ENCODE data around the gene TMC7.

Gene TMC7

GRCh38 chr16:19008245-19009169 is 24.8 kb downstream of the TMC7 start:
- DNase-seq = peak in 21 of 42 donors; percentile 19 to 67 (median 35)
- intact Hi-C loops (cut with DNase I) = no loop called here

DNA sequence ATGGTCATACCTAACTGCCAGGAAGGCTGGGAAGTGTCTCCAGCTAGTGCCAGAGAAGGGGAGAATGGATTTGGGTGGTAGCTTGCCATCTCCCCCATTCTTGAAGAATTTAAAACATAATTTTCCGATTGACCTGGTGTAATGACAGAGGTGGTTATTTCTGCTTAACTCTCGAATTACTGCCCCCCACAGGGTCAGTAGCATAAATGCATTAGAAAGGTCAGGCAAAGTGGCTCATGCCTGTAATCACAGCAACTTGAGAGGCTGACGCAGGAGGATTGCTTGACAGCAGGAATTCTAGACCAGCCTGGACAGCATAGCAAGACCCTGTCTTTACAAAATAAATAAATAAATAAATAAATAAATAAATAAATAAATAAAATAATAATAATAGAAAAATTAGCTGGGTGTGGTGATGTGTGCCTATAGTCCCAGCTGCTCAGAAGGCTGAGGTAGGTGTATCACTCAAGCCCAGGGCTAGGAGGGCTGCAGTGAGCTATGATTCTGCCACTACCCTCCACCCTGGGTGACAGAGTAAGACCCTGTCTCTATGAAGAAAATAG is 27.5 kb downstream of the TMC7 start:
- intact Hi-C loops (cut with DNase I) = no loop called here
- no peak for DNase-seq

DNA sequence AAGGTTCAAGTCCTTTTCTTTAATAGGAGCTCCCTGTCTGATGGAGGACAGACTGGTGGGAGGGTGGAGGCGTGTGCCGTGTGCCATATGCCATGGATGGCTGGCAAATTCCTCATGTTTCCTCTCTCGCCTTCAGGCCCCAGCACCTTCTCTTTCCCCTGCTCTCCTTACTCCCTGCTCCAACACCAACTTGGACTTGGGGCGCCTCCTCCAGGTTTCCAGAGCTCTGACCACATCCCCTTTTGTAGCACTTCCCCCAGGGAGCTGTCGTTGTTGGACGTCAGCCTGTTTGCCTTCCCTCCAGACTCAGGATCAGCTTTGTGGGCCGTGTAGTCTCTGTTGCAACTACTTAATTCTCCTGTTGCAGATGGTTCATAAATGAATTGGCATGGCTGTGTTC is 30.7 kb downstream of the TMC7 start:
- DNase-seq = peak in 21 of 42 donors; percentile 9 to 58 (median 32)
- intact Hi-C loops (cut with DNase I) = no loop called here

DNA sequence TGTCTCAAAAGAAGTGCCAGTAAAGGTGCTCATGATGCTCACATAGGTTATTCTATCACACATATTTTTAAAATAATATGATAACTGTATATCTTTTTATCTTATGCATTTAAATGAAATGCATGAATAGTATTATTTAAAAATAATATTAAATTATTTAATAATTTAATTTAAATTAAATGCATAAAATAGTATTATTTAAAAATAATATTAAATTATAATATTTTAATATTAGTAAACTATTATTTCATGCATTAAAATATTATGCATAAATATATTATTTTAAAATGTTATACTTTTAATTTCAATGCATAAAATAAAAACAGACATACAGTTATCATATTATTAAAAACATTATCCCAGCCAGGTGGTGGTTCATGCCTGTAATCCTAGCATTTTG is 33.4 kb downstream of the TMC7 start:
- intact Hi-C loops (cut with DNase I) = no loop called here
- DNase-seq = no peak

DNA sequence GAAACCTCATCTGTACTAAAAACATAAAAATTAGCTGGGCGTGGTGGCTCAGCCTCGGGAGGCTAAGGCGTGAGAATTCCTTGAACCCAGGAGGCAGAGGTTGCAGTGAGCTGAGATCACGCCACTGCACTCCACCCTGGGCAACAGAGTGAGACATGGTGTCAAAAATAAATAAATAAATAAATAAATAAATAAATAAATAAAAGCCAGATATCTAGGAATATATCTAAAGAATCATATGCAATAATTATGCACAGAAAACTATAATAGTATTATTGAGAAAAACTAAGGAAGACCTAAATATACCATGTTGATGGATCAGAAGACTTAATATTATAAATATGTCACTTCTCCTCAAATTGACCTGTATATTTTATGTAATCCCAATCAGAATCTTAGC is 37.0 kb downstream of the TMC7 start:
- intact Hi-C loops (cut with DNase I) = no loop called here
- DNase-seq = no peak

DNA sequence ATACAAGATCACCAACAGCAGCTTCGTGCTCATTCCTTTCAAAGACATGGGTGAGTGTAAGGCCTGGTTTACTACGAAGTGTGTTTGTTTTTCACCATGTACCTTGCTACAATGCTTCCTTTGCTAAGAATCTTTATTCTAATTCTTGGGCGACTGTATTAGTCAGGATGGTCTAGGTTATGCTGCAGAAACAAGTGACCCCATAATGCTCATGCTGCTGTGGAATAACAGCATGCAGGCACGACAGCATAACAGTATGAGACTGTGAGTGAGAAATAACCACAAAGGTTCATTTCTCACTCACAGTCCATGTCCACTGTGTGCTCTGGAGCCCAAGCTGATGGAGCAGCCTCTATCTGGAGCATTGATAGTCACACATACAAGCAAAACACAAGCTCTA is 38.0 kb downstream of the TMC7 start:
- no peak for DNase-seq
- intact Hi-C loops (cut with DNase I) = no loop called here

- intact Hi-C loops (cut with DNase I) = no loop called here
- DNase-seq = no peak
Observed at GRCh38 chr16:19027416-19027815, 43.7 kb downstream of the TMC7 start.

DNA sequence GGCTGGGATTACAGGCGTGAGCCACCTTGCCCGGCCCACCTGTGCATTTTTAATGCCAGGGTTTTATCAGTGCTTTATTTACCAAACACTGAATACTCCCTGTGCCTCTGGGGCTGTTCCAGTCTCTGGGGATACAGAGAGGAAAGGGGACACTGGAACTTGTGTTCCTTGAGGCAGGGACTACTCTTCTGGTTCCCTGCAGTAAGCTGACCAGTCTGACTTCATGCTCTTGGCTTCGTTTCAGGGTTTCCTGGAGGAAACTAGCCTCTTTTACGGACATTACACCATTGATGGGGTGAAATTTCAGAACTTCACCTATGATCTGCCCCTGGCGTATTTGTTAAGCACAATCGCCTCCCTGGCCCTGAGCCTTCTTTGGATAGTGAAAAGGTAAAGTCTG is 46.2 kb downstream of the TMC7 start:
- DNase-seq = no peak
- intact Hi-C loops (cut with DNase I) = no loop called here

DNA sequence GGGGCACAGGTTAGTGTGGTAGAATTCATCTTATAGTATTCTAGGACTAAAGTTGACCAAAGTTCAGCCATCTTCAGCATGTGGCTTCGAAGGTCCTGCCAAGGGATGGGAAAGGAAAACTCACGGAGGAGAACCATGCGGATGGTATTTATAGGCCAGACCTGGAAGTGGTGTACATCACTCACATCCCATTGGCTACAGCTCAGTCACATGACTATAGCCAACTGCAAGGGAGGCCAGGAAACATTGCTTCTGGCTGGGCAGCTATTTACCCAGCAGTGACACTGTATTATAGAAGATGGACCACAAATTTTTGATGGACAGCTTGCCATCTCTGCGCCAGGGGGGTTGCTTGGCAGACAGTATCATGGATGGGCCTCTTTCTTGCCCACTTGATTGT is 48.0 kb downstream of the TMC7 start:
- no peak for DNase-seq
- intact Hi-C loops (cut with DNase I) = no loop called here

DNA sequence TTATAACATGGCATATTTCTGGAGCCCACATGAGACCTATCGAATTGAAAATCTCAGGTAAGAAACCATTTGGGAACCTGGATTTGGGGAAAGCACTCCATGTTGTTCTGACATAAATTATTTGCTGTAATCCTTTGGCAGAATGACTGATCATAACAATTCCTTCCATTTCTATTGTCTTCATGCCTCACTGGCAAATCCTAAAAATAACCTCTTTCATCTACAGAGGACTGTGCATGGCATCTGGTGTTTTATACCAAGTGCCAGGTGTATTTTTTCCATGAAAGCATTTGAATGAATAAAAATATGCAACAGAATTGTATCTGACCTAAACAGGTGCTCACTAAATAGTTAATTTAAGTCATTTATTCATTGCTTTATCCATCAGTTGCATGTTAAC is 50.0 kb downstream of the TMC7 start:
- intact Hi-C loops (cut with DNase I) = no loop called here

DNA sequence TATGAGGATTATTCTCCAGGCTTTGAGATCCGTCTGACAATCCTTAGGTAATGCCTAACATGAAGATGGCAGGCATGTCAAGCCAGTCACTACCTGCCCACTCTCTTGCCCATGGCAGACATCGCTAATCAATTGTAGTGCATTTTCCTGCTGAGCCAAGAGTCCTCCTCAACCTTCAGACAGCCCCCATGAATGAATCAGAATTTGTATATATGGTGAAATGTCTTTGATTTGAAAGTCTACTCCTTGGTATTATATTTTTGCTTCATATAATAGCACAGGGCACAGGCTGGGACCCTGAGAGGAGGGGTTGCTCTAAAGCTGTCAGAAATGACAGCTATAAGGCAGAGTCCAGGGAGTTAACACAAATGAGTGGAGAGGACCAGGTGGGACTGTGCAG is 56.7 kb downstream of the TMC7 start:
- no peak for DNase-seq
- intact Hi-C loops (cut with DNase I) = no loop called here

More for the DNA sequence above, 50.0 kb downstream of the TMC7 start:
- DNase-seq = no peak

DNA sequence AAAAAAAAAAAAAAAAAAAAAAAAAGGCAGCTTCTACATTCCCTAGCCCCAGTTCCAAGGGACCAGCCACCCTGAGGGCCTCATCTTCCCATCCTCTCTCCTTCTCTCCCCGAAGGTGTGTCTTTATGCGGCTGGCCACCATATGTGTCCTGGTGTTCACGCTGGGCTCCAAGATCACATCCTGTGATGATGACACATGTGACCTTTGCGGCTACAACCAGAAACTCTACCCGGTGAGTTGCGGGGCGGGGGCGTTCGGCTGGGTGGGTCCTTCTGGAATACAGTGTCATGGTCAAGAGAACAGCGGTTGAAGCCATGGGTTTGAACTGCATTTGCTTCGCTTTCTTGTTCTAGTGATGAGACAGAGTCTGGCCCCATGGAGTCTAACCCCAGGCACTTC is 61.0 kb downstream of the TMC7 start:
- intact Hi-C loops (cut with DNase I) = no loop called here
- no peak for DNase-seq

DNA sequence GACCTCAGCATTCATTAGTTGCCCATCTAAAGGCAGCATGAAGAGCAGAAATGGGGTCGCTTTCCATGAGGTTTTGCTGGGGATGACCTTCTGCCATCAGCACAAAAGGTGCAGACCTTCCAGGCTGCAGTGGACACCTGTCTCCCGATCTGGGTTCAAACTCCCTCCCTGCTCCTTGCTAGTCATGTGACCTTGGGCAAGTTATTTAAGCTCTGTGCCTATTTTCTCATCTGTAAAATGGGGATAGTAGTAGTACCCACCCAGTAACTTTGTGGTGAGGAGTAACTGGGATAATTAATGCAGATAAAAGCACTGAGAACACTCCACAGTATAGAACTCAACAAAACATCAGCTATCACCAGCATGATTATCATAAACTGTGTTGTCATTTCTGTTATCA is 62.3 kb downstream of the TMC7 start:
- intact Hi-C loops (cut with DNase I) = no loop called here
- no peak for DNase-seq

DNA sequence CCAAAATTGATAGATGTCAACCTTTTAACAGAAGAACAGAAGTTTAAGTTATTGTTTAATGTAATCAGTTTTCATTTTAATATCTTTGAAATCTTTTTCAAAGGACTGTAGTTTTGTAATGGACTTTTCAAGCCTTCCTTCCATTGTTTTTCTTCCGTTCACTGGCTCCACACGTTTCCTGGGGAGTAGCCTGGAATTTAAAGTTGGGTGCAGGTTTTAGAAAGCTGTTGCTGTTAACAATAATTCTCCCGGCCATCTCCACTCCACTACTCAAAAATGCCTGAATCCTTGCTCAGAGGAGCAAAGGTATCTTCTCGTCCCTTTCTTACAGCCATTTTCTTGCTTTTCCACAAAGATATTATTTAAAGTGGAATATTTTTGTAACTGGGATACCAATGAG is 79.0 kb downstream of the TMC7 start:
- DNase-seq = no peak
- intact Hi-C loops (cut with DNase I) = loop anchor here (10.0 kb wide), 2 partner anchors 138 to 268 kb away; partner anchors contain the start of genes RPS15A and SMG1

DNA sequence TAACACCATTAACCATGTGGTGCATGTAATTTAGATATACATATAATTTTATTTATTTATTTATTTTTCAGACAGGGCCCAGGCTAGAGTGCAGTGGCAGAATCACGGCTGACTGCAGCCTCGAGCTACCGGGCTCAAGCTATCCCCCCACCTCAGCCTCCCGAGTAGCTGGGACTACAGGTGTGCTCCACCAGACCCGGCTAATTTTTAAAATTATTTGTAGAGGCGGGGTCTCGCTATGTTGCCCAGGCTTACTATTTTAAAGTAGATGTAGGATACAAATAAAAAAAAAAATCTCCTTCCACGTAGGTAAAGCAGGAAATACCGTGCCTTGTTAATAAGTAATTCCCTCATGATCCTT is 83.2 kb downstream of the TMC7 start:
- peak in 1 of 42 donors; percentile 14 for DNase-seq
- intact Hi-C loops (cut with DNase I) = loop anchor here (5.0 to 10.0 kb wide), 3 partner anchors 85 to 272 kb away; partner anchors contain the start of genes RPS15A, SMG1 and TMC7

- peak; percentile 95 to 99 (median 98) for DNase-seq
- intact Hi-C loops (cut with DNase I) = loop anchor here (5.0 to 10.0 kb wide), 3 partner anchors 85 to 273 kb away; partner anchors contain the start of genes RPS15A, SMG1 and TMC7
Observed at GRCh38 chr16:19067349-19068236, 83.9 kb downstream of the TMC7 start, which contains the start of gene COQ7. Gene COQ7, plus strand, starts transcription at chr16:19067614. Its CDS starts 51 bp downstream, at chr16:19067665.

DNA sequence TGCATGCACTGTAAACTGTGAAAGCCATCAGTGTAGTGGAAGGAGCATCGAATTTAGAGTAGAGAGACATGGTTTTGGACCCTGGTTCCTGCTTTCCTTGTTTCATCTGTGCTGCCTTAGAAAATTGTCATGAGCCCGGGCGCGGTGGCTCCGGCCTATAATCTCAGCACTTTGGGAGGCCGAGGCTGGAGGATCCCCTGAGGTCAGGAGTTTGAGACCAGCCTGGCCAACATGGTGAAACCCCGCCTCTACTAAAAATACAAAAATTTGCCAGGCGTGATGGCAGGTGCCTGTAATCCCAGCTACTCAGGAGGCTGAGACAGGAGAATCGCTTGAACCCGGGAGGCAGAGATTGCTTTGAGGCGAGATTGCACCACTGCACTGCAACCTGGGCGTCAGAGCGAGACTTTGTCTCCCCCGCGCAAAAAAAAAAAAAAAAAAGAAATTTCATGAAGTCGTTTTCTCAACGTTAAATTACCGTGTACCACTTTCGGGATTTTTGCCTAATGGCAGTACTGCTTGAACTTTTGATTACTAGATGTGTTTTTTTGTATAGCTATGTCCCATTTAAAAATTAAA is 84.6 kb downstream of the TMC7 start:
- intact Hi-C loops (cut with DNase I) = loop anchor here (5.0 to 10.0 kb wide), 3 partner anchors 86 to 274 kb away; partner anchors contain the start of genes RPS15A, SMG1 and TMC7
- DNase-seq = peak in 7 of 42 donors; percentile 11 to 47 (median 24)

DNA sequence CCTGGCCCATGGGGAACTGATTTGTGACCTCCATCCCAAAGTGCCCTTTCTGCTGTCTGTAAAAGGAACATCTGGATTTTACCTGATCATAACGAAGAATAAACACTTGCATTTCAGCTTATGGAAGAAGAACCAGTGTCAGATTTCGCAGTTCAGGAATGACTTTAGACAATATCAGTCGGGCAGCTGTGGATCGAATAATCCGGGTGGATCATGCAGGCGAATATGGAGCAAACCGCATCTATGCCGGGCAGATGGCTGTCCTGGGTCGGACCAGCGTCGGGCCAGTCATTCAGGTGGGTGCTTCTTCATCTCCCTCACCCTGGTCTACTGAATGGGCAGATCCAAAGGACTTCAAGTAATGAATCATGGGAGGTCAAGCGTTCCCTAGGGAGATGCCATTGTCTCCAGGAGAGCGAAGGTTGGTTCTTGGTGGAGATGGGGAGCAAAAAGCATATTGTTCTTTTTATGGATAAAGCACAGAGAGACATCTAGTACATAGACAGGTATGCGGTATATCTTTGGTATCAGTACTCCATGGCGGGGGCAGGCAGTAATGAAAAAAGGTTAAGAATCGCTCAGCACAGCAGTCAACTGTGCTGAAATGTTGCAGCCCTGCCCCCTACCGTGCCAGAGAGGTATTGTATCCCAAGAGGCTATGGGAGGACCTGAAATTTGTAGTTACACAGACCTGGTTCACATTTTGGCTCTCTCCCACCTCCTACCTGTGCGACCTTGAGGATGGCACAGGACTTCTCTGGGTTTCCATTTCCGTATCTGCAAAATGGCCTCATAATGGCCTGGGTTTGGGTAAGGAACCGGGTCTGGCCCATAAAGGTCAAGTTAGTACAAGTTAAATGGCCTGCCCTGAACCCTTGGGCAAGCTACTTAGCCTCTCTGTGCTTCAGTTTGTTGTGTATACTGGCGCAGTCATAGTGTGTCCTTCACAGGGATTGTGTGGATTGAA is 88.4 kb downstream of the TMC7 start:
- DNase-seq = peak in 40 of 42 donors; percentile 35 to 86 (median 65)
- intact Hi-C loops (cut with DNase I) = no loop called here
